Measurements from ENCODE around the gene FRMD1.

FRMD1 gene

DNA sequence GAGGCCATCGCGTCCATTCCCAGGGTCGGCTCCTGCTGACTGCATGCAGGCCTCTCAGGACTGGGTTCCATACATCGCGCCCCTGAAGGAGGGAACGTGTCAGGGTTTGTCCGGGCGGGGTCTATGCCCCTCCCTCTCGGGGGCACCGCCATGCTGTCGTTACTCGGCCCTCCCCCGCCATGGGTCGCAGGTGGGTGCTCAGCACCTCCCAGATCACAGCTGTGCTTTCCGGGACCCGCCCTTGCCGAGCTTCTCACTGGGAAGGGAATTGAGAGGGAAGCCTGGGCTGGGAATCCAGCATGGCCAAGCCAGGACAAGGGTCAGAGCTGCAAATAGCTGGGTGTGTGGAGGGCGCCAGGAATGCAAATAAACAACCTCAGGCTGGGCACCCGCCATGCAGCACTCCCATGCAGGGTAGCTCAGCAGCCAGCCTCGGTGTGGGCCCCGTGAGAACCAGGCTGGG, at the start of gene FRMD1:
TSS of gene FRMD1 (minus strand) at position 270 of the 463 bp plus-strand sequence. CDS start at position 152, 118 bp downstream.
- TF ChIP-seq, protein P1, sequence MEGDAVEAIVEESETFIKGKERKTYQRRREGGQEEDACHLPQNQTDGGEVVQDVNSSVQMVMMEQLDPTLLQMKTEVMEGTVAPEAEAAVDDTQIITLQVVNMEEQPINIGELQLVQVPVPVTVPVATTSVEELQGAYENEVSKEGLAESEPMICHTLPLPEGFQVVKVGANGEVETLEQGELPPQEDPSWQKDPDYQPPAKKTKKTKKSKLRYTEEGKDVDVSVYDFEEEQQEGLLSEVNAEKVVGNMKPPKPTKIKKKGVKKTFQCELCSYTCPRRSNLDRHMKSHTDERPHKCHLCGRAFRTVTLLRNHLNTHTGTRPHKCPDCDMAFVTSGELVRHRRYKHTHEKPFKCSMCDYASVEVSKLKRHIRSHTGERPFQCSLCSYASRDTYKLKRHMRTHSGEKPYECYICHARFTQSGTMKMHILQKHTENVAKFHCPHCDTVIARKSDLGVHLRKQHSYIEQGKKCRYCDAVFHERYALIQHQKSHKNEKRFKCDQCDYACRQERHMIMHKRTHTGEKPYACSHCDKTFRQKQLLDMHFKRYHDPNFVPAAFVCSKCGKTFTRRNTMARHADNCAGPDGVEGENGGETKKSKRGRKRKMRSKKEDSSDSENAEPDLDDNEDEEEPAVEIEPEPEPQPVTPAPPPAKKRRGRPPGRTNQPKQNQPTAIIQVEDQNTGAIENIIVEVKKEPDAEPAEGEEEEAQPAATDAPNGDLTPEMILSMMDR (IDR thresholded peaks at IDR 0.05; ENCODE audit: borderline replicate concordance, control extremely low read depth, extremely low read depth, insufficient read depth, missing control alignments): no peak
- no peak for DNase-seq (ENCODE audit: low spot score)
- in situ Hi-C loops (cut with MboI; ENCODE audit: low sequenced_read_pairs, unreplicated experiment): no loop called here

DNA sequence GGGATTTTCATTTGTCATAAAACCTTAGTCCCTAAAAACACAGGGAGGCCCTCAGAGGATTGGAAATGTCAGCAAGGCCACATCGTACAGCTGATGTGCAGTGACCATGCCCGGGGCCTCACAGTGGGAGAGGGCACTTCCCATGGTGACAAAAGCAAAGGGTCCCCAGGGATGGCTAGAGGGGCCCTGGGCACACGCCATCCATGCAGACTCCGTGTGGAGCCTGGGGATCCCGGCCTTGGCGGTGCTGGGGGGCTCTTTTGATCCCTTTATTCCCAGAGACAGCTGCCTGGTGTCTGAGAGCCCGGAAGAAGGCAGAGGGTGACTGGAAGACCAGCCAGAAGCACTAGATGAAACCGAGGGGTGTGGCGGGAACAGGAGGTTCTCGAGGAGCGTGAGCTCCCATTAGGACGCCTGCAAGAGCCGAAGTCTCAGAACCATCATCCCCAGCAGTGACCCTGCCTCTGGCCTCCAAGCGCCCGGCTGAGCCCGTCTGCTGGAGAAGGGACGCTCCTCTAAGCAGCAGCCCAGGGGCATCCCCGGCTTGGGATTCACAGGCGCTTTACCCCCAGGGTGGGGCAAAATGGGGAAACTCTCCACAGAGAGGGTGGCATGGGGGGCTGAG, 49.1 kb upstream of the FRMD1 start:
- TF ChIP-seq, protein P1 (IDR thresholded peaks at IDR 0.05; ENCODE audit: borderline replicate concordance, control extremely low read depth, extremely low read depth, insufficient read depth, missing control alignments): no peak
- in situ Hi-C loops (cut with MboI; ENCODE audit: low sequenced_read_pairs, unreplicated experiment): no loop called here
- DNase-seq (ENCODE audit: low spot score): no peak

DNA sequence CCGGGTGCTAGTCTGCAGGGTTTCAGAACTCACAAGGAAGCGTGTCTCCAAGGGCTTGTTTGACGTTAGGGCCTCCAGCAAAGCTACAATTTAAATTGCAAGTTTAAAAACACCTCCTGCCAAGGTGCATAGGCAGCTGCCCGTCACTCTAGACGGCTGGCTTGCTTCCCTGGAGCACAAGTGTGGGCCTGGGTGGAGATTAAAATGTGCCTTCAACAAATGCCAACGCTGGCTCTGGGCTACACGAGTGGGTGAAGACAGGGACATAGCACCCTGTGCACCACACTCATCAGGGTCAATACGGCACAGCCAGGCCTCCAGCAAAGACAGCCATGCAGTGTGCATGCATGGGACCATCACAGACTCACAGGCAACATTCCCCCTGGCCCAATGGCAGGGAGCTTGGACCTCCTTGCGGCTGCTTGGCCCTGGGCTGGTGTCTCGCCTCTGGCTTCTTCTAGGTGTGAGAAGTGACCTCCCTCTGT, 48.4 kb upstream of the FRMD1 start:
- no peak for DNase-seq (ENCODE audit: low spot score)
- TF ChIP-seq, protein P1 (IDR thresholded peaks at IDR 0.05; ENCODE audit: borderline replicate concordance, control extremely low read depth, extremely low read depth, insufficient read depth, missing control alignments): no peak
- in situ Hi-C loops (cut with MboI; ENCODE audit: low sequenced_read_pairs, unreplicated experiment): no loop called here

DNA sequence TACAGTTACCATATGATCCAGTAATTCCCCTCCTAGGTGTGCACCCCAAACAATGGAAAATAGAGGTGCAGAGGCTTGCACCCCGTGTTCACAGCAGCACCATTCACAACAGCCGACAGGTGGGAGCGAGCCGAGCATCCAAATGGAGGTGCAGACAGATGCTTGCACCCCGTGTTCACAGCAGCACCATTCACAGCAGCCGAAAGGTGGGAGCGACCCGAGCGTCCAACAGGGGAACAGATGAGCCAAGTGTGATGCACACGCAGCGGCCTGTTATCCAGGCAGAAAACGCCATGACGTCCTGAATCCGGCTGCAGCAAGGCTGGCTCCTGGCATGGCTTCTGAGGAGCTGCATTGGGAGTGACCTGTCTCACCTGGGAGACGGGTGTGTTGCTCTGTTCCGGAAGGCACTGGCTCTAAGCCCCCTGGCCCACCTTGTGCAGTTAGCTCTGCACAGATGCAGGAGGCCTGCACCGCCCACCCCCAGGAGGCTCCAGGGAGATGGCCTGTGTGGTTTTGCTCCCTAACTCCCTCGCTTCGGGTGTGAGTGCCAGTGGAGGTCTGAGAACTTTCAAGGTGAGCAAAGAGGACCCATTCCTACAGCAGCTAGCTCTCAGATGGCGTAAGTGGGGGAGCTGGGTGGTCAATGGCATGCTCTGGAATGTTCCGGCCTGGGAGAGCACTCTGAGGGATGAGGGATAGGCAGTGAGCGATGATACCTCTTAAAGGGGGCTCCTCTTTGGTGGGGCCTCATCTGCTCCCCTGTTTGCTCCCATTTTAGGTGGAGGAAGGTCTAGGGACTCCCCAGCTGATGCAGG, 47.8 kb upstream of the FRMD1 start:
- TF ChIP-seq, protein P1 (IDR thresholded peaks at IDR 0.05; ENCODE audit: borderline replicate concordance, control extremely low read depth, extremely low read depth, insufficient read depth, missing control alignments): no peak
- in situ Hi-C loops (cut with MboI; ENCODE audit: low sequenced_read_pairs, unreplicated experiment): no loop called here
- DNase-seq (ENCODE audit: low spot score): no peak

DNA sequence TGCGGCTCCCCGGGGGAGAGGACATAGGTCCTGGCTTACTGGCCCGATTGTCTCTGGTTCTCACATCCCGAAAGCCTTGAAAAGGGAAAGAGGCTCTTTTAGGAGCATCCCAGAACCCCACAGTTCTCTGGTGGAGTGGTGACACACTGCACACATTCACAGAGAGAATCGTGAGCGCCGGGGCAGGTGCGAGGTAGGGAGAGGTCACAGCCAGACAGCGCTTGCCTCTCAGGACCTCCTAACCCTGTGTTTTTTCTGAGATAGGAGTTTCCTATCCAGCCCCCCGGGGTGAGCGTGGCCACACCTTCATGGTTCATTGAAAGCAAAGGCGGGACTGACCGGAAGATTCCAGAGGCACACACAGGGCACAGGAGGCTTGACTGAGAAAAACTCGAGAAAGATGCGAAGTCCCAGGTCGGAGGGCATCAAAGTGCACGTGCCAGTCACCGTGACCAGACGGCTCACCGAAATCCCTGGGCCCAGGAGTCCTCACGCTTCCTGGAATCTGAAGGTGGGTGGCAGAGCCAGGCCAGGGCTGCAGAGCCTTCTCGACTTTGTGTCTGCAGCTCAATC, 46.5 kb upstream of the FRMD1 start:
- no peak for DNase-seq (ENCODE audit: low spot score)
- in situ Hi-C loops (cut with MboI; ENCODE audit: low sequenced_read_pairs, unreplicated experiment): no loop called here
- TF ChIP-seq, protein P1 (IDR thresholded peaks at IDR 0.05; ENCODE audit: borderline replicate concordance, control extremely low read depth, extremely low read depth, insufficient read depth, missing control alignments): no peak

DNA sequence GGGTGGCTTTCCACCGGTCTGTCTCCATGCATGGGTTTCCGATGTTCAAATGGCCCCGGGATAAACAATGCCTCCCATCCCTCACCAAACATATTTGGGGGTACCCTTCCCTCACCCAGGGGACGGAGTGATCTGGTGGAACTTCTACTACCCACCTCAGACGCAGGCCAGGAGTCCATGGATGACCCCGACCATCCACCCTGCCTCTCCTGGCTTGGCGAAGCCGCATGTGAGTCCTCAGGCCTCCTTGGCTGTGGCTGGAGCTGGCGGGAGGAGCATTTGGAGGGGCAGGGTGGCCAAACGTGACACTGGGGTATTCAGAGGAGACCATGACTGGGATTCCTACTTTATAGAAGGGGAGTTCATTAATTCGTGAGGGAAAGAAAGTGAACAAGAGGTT, 45.9 kb upstream of the FRMD1 start:
- no peak for DNase-seq (ENCODE audit: low spot score)
- TF ChIP-seq, protein P1 (IDR thresholded peaks at IDR 0.05; ENCODE audit: borderline replicate concordance, control extremely low read depth, extremely low read depth, insufficient read depth, missing control alignments): no peak
- in situ Hi-C loops (cut with MboI; ENCODE audit: low sequenced_read_pairs, unreplicated experiment): no loop called here
